Ishikawa (cell line): ENCODE data around the gene DIS3L2.

ENCODE experiments used
- CEBPB ChIP-seq: IDR thresholded peaks from 2 replicates; pipeline ENCODE4 v1.6.1; 2012
- EGR1 ChIP-seq: IDR thresholded peaks from 2 replicates; pipeline ENCODE4 v1.6.1; 2012
- EP300 ChIP-seq: IDR thresholded peaks from 2 replicates; pipeline ENCODE4 v1.6.1; 2012; ENCODE audit warnings: borderline replicate concordance
- FOXM1 ChIP-seq: IDR thresholded peaks from 2 replicates; pipeline ENCODE4 v1.6.1; 2012; ENCODE audit warnings: low read depth, borderline replicate concordance
- MAX ChIP-seq: IDR thresholded peaks from 2 replicates; pipeline ENCODE4 v1.6.1; 2012
- NFIC ChIP-seq: IDR thresholded peaks from 2 replicates; pipeline ENCODE4 v1.6.1; 2012
- RAD21 ChIP-seq: IDR thresholded peaks from 2 replicates; pipeline ENCODE4 v1.6.1; 2012; ENCODE audit warnings: low read depth
- TAF1 ChIP-seq: IDR thresholded peaks from 2 replicates; pipeline ENCODE4 v1.6.1; 2012; ENCODE audit warnings: low read depth, mild to moderate bottlenecking
- TEAD4 ChIP-seq: IDR thresholded peaks from 2 replicates; pipeline ENCODE4 v1.6.1; 2012
- YY1 ChIP-seq: IDR thresholded peaks from 2 replicates; pipeline ENCODE4 v1.6.1; 2012; ENCODE audit warnings: low read depth
- TF ChIP-seq, protein P1 (sequence below): IDR thresholded peaks from 2 replicates; pipeline ENCODE4 v1.6.1; 2012
- TF ChIP-seq, protein P2 (sequence below): IDR thresholded peaks from 2 replicates; pipeline ENCODE4 v1.6.1; 2012; ENCODE audit warnings: low read depth, mild to moderate bottlenecking

GRCh38 chr2:232263295-232263694, 301.8 kb downstream of the DIS3L2 start:
- TF ChIP-seq TAF1: no peak
- TF ChIP-seq RAD21: no peak
- no peak for TF ChIP-seq EP300
- TF ChIP-seq CEBPB: no peak
- TF ChIP-seq NFIC: no peak
- TF ChIP-seq TEAD4: no peak
- no peak for TF ChIP-seq MAX
- no peak for TF ChIP-seq FOXM1
- TF ChIP-seq, protein P1, sequence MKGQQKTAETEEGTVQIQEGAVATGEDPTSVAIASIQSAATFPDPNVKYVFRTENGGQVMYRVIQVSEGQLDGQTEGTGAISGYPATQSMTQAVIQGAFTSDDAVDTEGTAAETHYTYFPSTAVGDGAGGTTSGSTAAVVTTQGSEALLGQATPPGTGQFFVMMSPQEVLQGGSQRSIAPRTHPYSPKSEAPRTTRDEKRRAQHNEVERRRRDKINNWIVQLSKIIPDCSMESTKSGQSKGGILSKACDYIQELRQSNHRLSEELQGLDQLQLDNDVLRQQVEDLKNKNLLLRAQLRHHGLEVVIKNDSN: no peak
- TF ChIP-seq, protein P2, sequence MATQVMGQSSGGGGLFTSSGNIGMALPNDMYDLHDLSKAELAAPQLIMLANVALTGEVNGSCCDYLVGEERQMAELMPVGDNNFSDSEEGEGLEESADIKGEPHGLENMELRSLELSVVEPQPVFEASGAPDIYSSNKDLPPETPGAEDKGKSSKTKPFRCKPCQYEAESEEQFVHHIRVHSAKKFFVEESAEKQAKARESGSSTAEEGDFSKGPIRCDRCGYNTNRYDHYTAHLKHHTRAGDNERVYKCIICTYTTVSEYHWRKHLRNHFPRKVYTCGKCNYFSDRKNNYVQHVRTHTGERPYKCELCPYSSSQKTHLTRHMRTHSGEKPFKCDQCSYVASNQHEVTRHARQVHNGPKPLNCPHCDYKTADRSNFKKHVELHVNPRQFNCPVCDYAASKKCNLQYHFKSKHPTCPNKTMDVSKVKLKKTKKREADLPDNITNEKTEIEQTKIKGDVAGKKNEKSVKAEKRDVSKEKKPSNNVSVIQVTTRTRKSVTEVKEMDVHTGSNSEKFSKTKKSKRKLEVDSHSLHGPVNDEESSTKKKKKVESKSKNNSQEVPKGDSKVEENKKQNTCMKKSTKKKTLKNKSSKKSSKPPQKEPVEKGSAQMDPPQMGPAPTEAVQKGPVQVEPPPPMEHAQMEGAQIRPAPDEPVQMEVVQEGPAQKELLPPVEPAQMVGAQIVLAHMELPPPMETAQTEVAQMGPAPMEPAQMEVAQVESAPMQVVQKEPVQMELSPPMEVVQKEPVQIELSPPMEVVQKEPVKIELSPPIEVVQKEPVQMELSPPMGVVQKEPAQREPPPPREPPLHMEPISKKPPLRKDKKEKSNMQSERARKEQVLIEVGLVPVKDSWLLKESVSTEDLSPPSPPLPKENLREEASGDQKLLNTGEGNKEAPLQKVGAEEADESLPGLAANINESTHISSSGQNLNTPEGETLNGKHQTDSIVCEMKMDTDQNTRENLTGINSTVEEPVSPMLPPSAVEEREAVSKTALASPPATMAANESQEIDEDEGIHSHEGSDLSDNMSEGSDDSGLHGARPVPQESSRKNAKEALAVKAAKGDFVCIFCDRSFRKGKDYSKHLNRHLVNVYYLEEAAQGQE: no peak
- no peak for TF ChIP-seq EGR1
- TF ChIP-seq YY1: no peak
